ENCODE measurements around the gene LCE6A. TPM values are rescaled to one million over a fixed set of nuclear protein-coding genes. Genes with fewer than 3 reads are reported as not detected.

Gene LCE6A, protein sequence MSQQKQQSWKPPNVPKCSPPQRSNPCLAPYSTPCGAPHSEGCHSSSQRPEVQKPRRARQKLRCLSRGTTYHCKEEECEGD
- 1 to 10 TPM in 1 of 8 experiments, under 1 TPM in 1, not detected in 6; 0.87 to 1.7 TPM for total RNA-seq

DNA sequence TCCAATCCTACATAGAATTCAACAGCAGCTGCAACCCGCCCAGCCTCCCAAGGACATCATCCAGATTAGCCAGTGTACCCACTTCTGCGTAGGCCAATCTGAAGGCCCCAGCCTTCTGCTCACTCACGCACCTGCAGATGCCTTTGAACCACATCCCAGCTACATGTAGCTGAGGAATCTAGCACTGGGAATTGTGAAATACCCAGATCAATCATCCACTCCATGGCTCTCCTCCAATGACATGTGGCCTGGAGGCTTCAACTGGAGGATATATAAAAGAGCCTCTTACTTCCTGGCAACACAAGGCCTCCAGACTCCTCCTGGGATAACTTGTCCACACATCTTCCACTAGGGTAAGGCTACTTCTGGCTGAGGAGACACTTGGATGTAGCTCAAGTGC is at the start of gene LCE6A:
LCE6A (plus strand) TSS at position 301 of the 400 bp plus-strand sequence. CDS start 665 bp downstream, outside the sequence.
- Histone ChIP-seq H3K4me3 (no peak within 1 kb of the TSS), H3K27ac (no peak within 1 kb of the TSS), H3K4me1 (replicated peaks in 1 of 2) (no peaks in the 10 kb centered on the region)
- in situ Hi-C loops (cut with MboI; ENCODE audit: low pct_unique_long_range_greater_than_20kb in 2 of 9, low sequenced_read_pairs in 9 of 9, unreplicated experiment in 9 of 9): no loop called here
- no peak for ATAC-seq (replicated peaks in 6 of 8)
- WGBS, 10 experiments: 0 to 80% (median 33%) methylated on average over 1 to 3 of the region's 3 CpGs; no CpG with 5 or more reads in 5 of the 10 experiments

DNA sequence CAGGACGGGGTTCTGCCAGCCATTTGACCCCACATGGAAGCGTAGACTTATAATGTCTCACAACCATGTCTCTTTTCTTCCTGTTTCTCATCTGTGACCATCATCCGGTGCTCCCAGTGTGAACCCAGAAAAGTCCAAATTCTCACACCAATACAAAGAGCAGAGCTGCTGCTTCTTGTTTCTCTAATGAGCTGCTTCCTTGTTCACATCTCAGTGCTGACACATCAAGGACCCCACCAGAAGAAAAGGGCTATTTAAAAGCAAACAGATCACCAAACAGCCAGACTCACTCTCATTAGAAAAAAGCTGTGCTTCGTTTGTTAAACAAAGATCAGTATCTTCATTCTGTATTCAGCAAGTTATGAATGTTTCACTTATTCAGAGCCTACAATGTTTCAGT is 47.0 kb upstream of the LCE6A start:
- in situ Hi-C loops (cut with MboI; ENCODE audit: low pct_unique_long_range_greater_than_20kb in 2 of 9, low sequenced_read_pairs in 9 of 9, unreplicated experiment in 9 of 9): no loop called here

DNA sequence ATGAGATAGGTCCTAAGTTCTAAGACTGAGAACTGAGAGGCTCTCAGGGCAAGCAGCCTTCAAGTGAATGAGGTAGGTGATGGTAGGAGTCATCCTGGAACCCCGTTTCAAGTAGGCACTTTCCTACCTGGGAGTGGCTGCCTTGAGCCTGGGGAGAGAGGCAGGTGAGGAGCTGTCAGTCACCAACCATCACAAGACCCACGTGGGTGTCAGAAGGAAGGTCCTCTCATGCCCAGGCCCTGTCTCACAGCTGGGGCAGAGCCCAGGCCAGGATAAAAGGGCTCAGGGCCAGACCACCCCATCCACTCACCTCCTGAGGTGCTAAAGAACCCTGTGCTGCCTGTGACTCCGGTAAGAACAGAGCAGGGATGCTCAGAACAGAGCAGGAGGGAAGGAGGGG is 46.2 kb upstream of the LCE6A start, which contains the start of gene LCE1D:
LCE1D (plus strand) TSS at position 301 of the 400 bp plus-strand sequence. CDS start 1,074 bp downstream, outside the sequence.
- no CpG with 5 or more reads among the region's 3 CpGs for WGBS, 10 experiments

More for the DNA sequence above, 47.0 kb upstream of the LCE6A start:
- no peak overlapping the region for H3K4me3 ChIP-seq
- no peak for ATAC-seq (replicated peaks in 6 of 8)
- H3K4me1 ChIP-seq (replicated peaks in 1 of 2): no peaks in the 10 kb centered on the region
- no peak overlapping the region for H3K27ac ChIP-seq
- 17 to 70% (median 20%) methylated on average over 1 to 2 of the region's 4 CpGs; no CpG with 5 or more reads in 6 of the 10 experiments for WGBS, 10 experiments

DNA sequence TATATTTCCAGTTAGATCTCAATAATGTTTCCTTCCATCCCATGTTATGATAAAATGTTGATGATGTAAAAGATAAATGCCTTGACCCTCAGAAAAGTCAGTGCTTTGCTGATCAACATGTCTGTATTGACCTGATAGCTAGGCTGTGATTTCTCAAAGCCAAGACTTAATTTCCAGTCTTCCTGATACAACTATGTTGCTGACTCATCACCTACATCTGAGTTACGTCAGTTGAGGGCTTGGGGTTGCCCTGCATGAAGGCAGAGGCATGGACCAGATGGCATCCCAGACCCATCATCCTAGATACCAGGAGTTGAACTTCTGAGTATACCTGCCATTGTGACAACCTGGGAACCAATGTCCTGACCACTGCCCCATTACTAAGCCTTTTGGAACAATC is 41.3 kb upstream of the LCE6A start:
- Histone ChIP-seq H3K27ac (no peak overlapping the region), H3K4me1 (replicated peaks in 1 of 2) (no peaks in the 10 kb centered on the region), H3K4me3 (no peak overlapping the region)
- no peak for ATAC-seq (replicated peaks in 6 of 8)
- in situ Hi-C loops (cut with MboI; ENCODE audit: low pct_unique_long_range_greater_than_20kb in 2 of 9, low sequenced_read_pairs in 9 of 9, unreplicated experiment in 9 of 9): no loop called here
- WGBS, 10 experiments: 0 to 83% (median 33%) methylated on average over 1 of the region's 1 CpG; no CpG with 5 or more reads in 7 of the 10 experiments

More for the DNA sequence above, 46.2 kb upstream of the LCE6A start, which contains the start of gene LCE1D:
- H3K4me3 ChIP-seq: no peak within 1 kb of the TSS
- no peak for ATAC-seq (replicated peaks in 6 of 8)
- H3K27ac ChIP-seq: no peak within 1 kb of the TSS
- in situ Hi-C loops (cut with MboI; ENCODE audit: low pct_unique_long_range_greater_than_20kb in 2 of 9, low sequenced_read_pairs in 9 of 9, unreplicated experiment in 9 of 9): no loop called here
- H3K4me1 ChIP-seq (replicated peaks in 1 of 2): no peaks in the 10 kb centered on the region

DNA sequence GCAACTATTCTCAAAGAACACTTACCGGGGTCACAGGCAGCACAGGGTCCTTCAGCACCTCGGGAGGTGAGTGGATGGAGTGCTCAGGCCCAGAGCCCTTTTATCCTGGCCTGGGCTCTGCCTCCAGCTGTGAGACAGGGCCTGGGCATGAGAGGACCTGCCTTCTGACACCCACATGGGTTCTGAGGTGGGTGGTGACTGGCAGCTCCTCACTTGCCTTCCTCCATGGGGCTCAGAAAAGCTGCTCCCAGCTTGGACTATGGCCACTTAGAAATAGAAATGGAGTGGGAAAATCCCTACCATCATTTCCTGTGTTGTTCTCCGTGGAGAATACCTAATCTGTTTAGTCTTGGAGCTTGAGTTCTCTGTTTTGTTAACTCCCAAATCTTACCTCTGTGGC is 36.1 kb upstream of the LCE6A start, which contains the start of gene LCE1C:
LCE1C (minus strand) TSS at position 76 of the 400 bp plus-strand sequence. CDS start 1,173 bp downstream, outside the sequence.
- Histone ChIP-seq H3K27ac (no peak within 1 kb of the TSS), H3K4me1 (replicated peaks in 1 of 2) (no peaks in the 10 kb centered on the region), H3K4me3 (no peak within 1 kb of the TSS)
- in situ Hi-C loops (cut with MboI; ENCODE audit: low pct_unique_long_range_greater_than_20kb in 2 of 9, low sequenced_read_pairs in 9 of 9, unreplicated experiment in 9 of 9): no loop called here
- ATAC-seq (replicated peaks in 6 of 8): no peak
- WGBS, 10 experiments: 0 to 57% (median 17%) methylated on average over 1 to 3 of the region's 3 CpGs; no CpG with 5 or more reads in 4 of the 10 experiments

DNA sequence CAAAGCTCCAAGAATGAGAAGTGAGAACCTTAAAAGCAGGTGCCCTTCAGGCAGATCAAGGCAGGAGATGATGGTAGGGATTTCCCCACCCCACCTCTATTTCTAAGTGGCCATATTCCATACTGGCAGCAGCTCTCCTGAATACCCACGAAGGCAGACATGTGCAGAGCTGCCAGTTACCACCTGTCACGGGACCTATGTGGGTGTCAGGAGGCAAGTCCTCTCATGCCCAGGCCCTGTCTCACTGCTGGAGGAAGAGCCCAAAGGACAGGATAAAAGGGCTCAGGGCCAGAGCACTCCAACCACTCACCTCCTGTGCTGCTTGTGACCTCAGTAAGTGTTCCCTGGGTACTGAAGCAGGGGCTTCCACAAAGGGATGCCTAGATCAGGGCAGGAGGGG is 31.6 kb upstream of the LCE6A start:
- Histone ChIP-seq H3K4me1 (replicated peaks in 1 of 2) (no peaks in the 10 kb centered on the region), H3K27ac (no peak overlapping the region), H3K4me3 (no peak overlapping the region)
- WGBS, 10 experiments: 0 to 60% (median 50%) methylated on average over 1 to 2 of the region's 2 CpGs; no CpG with 5 or more reads in 3 of the 10 experiments
- in situ Hi-C loops (cut with MboI; ENCODE audit: low pct_unique_long_range_greater_than_20kb in 2 of 9, low sequenced_read_pairs in 9 of 9, unreplicated experiment in 9 of 9): no loop called here
- ATAC-seq (replicated peaks in 6 of 8): no peak

DNA sequence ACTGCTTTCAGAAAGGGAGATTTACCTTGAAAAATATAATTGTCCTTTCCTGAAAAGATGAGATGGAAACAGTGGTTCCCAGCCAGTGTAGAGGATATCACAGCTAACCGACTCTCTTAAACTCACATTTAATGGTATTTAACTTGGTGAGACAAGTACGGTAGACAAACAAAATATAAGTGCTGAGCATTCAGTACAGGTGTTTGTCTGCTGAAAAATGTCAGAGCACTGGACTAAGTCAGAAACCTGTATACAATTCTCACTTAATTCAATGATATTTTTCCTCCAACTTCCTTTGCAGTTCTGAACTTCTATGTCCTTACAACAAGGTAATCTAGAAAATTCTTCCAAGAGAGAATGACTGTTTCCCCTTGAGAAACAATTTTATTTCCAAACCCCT is 31.0 kb upstream of the LCE6A start, which contains the start of gene LCE1B:
LCE1B (plus strand) TSS at position 301 of the 400 bp plus-strand sequence. CDS start 476 bp downstream, outside the sequence.
- WGBS, 10 experiments: 36 to 83% (median 65%) methylated on average over 1 to 2 of the region's 2 CpGs; no CpG with 5 or more reads in 2 of the 10 experiments
- H3K4me3 ChIP-seq: no peak within 1 kb of the TSS
- no peaks in the 10 kb centered on the region for H3K4me1 ChIP-seq (replicated peaks in 1 of 2)
- in situ Hi-C loops (cut with MboI; ENCODE audit: low pct_unique_long_range_greater_than_20kb in 2 of 9, low sequenced_read_pairs in 9 of 9, unreplicated experiment in 9 of 9): no loop called here
- no peak within 1 kb of the TSS for H3K27ac ChIP-seq
- no peak for ATAC-seq (replicated peaks in 6 of 8)

DNA sequence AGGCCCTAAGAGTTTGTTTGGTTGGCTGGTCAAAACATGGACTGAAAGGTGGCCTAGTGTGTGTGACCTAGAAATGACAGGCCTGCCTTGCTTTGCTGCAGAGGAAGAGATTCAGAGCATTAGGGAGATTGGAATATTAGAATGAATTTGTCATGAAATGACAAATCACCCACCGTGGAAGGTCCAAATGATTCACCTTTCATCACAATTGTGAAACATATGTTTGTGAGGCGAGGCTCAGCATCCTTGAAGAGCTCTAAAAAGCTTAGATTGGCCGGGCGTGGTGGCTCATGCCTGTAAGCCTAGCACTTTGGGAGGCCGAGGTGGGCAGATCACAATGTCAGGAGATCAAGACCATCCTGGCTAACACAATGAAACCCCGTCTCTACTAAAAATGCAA is 25.3 kb upstream of the LCE6A start:
- H3K4me1 ChIP-seq (replicated peaks in 1 of 2): no peaks in the 10 kb centered on the region
- in situ Hi-C loops (cut with MboI; ENCODE audit: low pct_unique_long_range_greater_than_20kb in 2 of 9, low sequenced_read_pairs in 9 of 9, unreplicated experiment in 9 of 9): no loop called here
- no peak overlapping the region for H3K27ac ChIP-seq
- H3K4me3 ChIP-seq: no peak overlapping the region
- no peak for ATAC-seq (replicated peaks in 6 of 8)
- WGBS, 10 experiments: 0 to 86% (median 44%) methylated on average over 1 to 6 of the region's 6 CpGs; no CpG with 5 or more reads in 1 of the 10 experiments

DNA sequence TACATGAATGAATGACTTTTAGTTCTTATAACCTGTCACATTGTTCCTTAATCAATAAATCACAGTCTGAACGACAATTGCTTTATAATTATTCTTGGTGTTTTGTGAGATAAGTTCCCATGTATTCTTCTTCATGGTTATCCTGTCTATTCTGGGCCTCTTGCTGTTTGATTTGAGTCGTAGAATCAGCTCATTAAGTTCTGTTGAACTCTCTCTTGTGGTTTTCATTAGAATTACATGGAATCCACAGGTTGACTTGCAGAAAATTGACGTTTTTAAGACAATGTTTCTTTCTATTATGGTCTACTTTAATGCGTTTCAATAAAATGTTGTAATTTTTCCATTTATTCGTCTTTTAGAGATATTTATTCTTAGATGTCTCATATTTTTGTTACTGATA is 19.4 kb upstream of the LCE6A start:
- 0 to 56% (median 17%) methylated on average over 3 to 5 of the region's 5 CpGs for WGBS, 10 experiments
- H3K4me1 ChIP-seq (replicated peaks in 1 of 2): no peaks in the 10 kb centered on the region
- no peak overlapping the region for H3K4me3 ChIP-seq
- H3K27ac ChIP-seq: no peak overlapping the region
- in situ Hi-C loops (cut with MboI; ENCODE audit: low pct_unique_long_range_greater_than_20kb in 2 of 9, low sequenced_read_pairs in 9 of 9, unreplicated experiment in 9 of 9): no loop called here
- ATAC-seq (replicated peaks in 6 of 8): no peak

DNA sequence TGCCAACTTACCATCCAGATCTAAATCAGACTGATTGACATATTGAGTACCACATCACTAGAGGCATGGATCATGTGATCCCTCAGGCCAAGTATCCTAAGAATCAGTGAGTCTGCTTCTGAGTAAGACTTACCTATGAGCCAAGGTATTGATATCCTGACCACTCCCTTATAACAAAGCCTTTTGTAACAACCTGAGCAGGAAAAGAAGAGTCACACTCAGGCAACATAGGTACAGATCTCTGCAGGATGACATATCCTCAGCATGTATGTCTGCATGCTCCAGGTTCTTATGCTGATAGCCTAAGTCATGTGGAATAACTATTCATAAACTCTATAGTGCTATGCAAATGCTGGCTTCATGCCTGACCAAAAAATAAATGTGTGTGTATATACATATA is 17.7 kb upstream of the LCE6A start:
- Histone ChIP-seq H3K27ac (no peak overlapping the region), H3K4me3 (no peak overlapping the region), H3K4me1 (replicated peaks in 1 of 2) (no peaks in the 10 kb centered on the region)
- in situ Hi-C loops (cut with MboI; ENCODE audit: low pct_unique_long_range_greater_than_20kb in 2 of 9, low sequenced_read_pairs in 9 of 9, unreplicated experiment in 9 of 9): no loop called here
- peak in 1 of 8 experiments; percentile 29 for ATAC-seq (replicated peaks in 6 of 8)

DNA sequence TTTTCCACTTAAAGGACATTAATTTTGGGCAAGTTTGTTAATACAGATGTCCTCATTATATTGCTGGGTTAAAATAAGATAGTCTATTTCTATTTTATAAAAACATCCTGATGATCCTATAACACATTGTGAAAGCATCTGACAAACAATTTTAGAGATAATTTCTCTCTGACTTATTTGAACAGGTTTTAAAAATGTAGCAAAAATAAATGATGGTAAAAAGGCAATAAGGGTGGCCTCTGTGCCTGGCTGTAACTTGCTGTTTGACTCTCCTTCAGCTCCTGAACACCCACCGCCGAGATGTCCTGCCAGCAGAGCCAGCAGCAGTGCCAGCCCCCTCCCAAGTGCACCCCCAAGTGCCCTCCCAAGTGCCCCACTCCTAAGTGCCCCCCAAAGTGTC is 15.5 kb upstream of the LCE6A start, which contains the start of gene LCE1A:
LCE1A (plus strand) TSS at position 301 of the 400 bp plus-strand sequence; CDS start at position 301, 0 bp downstream.
- H3K4me1 ChIP-seq (replicated peaks in 1 of 2): no peaks in the 10 kb centered on the region
- ATAC-seq (replicated peaks in 6 of 8): no peak
- 0 to 93% (median 44%) methylated on average over 1 to 2 of the region's 2 CpGs; no CpG with 5 or more reads in 6 of the 10 experiments for WGBS, 10 experiments
- no peak within 1 kb of the TSS for H3K4me3 ChIP-seq
- no peak within 1 kb of the TSS for H3K27ac ChIP-seq
- in situ Hi-C loops (cut with MboI; ENCODE audit: low pct_unique_long_range_greater_than_20kb in 2 of 9, low sequenced_read_pairs in 9 of 9, unreplicated experiment in 9 of 9): no loop called here

DNA sequence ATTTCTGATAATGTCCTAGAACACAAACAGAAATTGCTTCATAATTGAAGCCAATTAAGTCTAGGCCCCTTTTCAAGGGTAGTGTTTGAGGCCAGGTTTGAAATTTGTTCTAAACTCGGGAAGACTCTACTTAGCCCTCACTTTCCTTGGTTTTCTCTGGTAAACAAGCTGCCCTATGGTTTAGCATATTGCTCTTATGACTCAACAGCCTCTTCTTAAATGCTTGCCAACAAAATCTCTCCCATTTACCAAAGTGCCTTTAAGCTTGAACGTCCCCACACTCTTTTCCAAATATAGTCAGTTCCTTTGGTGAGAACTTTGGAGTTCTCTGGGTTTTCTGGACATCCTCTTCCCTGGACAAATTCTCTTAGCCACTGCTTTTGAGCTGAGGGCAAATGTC is 5.8 kb upstream of the LCE6A start:
- WGBS, 10 experiments: 0 to 58% (median 4%) methylated on average over 1 to 2 of the region's 2 CpGs; no CpG with 5 or more reads in 2 of the 10 experiments
- H3K4me1 ChIP-seq (replicated peaks in 1 of 2): no peaks in the 10 kb centered on the region
- peak in 2 of 8 experiments; percentile 64 to 76 for ATAC-seq (replicated peaks in 6 of 8)
- H3K27ac ChIP-seq: no peak overlapping the region
- H3K4me3 ChIP-seq: no peak overlapping the region
- in situ Hi-C loops (cut with MboI; ENCODE audit: low pct_unique_long_range_greater_than_20kb in 2 of 9, low sequenced_read_pairs in 9 of 9, unreplicated experiment in 9 of 9): no loop called here

DNA sequence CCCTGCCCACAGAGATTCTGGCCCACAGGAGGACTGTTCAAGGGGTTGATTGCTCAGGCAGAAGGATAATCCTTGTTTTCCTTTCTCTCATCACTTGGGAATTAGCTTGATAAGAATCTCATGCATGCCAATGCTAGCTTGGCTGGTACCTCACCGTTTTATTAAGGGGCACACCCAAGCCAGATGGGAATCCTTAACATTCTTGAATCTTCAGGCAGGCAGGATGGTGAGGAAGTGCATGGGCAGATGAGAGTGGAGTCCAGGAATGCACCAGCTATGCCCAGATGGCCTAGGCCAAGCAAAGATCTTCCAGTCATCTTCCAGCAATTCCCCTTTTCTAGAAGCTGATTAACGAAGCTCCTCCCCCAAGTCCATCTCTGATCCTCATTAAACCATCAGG is 13.0 kb downstream of the LCE6A start:
- 0 to 45% (median 17%) methylated on average over 1 to 2 of the region's 2 CpGs; no CpG with 5 or more reads in 3 of the 10 experiments for WGBS, 10 experiments
- ATAC-seq (replicated peaks in 6 of 8): peak in 1 of 8 experiments; percentile 51
- no peaks in the 10 kb centered on the region for H3K4me1 ChIP-seq (replicated peaks in 1 of 2)
- H3K27ac ChIP-seq: no peak overlapping the region
- H3K4me3 ChIP-seq: no peak overlapping the region
- in situ Hi-C loops (cut with MboI; ENCODE audit: low pct_unique_long_range_greater_than_20kb in 2 of 9, low sequenced_read_pairs in 9 of 9, unreplicated experiment in 9 of 9): loop anchor here in 1 of 9 experiments (25.0 kb wide), 1 partner anchor 193 kb away; the partner anchor contains the start of gene LCE2D
